A673 (cell line): ENCODE measurements around the gene BCR. TPM values are rescaled to one million over a fixed set of nuclear protein-coding genes. Genes with fewer than 3 reads are reported as not detected.
"Not testable (repeated sequence)": the region's sequence is repeated elsewhere in the genome, so short reads cannot be mapped to it uniquely, and the experiment has no call there.

Source experiments
- BruUV-seq: library from RNA; stranded (reverse); fragments of 400-500 nt; replicated peaks from 2 replicates; lab custom pipeline; 2021; lab: Mats Ljungman, UMichigan
- CTCF ChIA-PET: fragments of 300-600 bp; sonication (Branson Sonifier 250); formaldehyde crosslinking; loops from one replicate; lab custom pipeline; 2022; ENCODE audit warnings: antibody characterized with exemption; lab: Charles Lee
- POLR2A ChIA-PET: fragments of 300-600 bp; sonication (Branson Sonifier 250); formaldehyde crosslinking; loops from one replicate; lab custom pipeline; 2022; ENCODE audit warnings: antibody characterized with exemption; ENCODE audit not compliant: low non-redundant PET; lab: Charles Lee
- DNase-seq: peaks from one replicate; pipeline ENCODE4 v3.0.0-alpha.2; 2015; ENCODE audit warnings: low spot score
- H3K27ac ChIP-seq: fragments of 200-600 bp; sonication (generic); 2 replicates; pipeline ENCODE4 v1.5.1; 2016; ENCODE audit warnings: mixed run types, low read depth, mild to moderate bottlenecking, mixed read lengths, antibody characterized with exemption, low read length; ENCODE audit not compliant: poor library complexity, severe bottlenecking
- H3K27me3 ChIP-seq: fragments of 200-600 bp; sonication (generic); replicated peaks from 2 replicates; pipeline ENCODE4 v1.6.1; 2017; ENCODE audit warnings: mixed run types, low read depth, mild to moderate bottlenecking, mixed read lengths, antibody characterized with exemption, low read length; ENCODE audit not compliant: insufficient read depth, poor library complexity
- H3K36me3 ChIP-seq: fragments of 200-600 bp; sonication (generic); 2 replicates; pipeline ENCODE4 v1.6.1; 2016; ENCODE audit warnings: mixed run types, mild to moderate bottlenecking, mixed read lengths, antibody characterized with exemption, low read length; ENCODE audit not compliant: insufficient read depth, poor library complexity, severe bottlenecking
- H3K4me1 ChIP-seq: fragments of 200-600 bp; sonication (generic); 2 replicates; pipeline ENCODE4 v1.6.1; 2017; ENCODE audit warnings: mixed run types, mild to moderate bottlenecking, mixed read lengths, antibody characterized with exemption, low read length; ENCODE audit not compliant: insufficient read depth, poor library complexity, severe bottlenecking
- H3K4me3 ChIP-seq: fragments of 200-600 bp; sonication (generic); 2 replicates; pipeline ENCODE4 v1.5.1; 2016; ENCODE audit warnings: low read depth, mixed run types, mild to moderate bottlenecking, mixed read lengths, low read length; ENCODE audit not compliant: poor library complexity, severe bottlenecking
- H3K9me3 ChIP-seq: fragments of 200-600 bp; sonication (generic); 2 replicates; pipeline ENCODE4 v1.6.1; 2016; ENCODE audit warnings: mixed run types, low read depth, mild to moderate bottlenecking, mixed read lengths, antibody characterized with exemption, low read length; ENCODE audit not compliant: poor library complexity, severe bottlenecking
- CTCF ChIP-seq: fragments of 300-800, 200-600 bp; sonication (generic); conservative IDR thresholded peaks from 2 replicates; pipeline ENCODE4 v1.5.1; 2017; ENCODE audit warnings: low read depth, mild to moderate bottlenecking, antibody characterized with exemption, low read length, moderate library complexity, mixed read lengths
- EZH2 ChIP-seq: fragments of 200-600 bp; sonication (generic); IDR thresholded peaks from 2 replicates; pipeline ENCODE4 v1.6.1; 2017; ENCODE audit warnings: borderline replicate concordance, low read depth, mild to moderate bottlenecking, mixed read lengths, antibody characterized with exemption, low read length; ENCODE audit not compliant: poor library complexity, severe bottlenecking
- intact Hi-C: fragments of 100-400 bp; cut with micrococcal nuclease; formaldehyde crosslinking; loops from one replicate; pipeline ENCODE4 v1.10.0; 2022; ENCODE audit not compliant: unreplicated experiment
- total RNA-seq: library from RNA; stranded (reverse); gene quantifications from 2 replicates; pipeline ENCODE4 v1.2.3, GENCODE V29; 2021

Gene BCR
- total RNA-seq, 1 experiment from 2014 or later, result 63.1 TPM

- POLR2A ChIA-PET, result no interaction called here
- intact Hi-C loops, result no loop called here
Measured at GRCh38 chr22:23132376-23133091, 47.8 kb upstream of the BCR start.

GRCh38 chr22:23133922-23134321, 46.4 kb upstream of the BCR start:
- ChIA-PET CTCF (interaction anchor here (0.6 kb wide), 1 partner anchor 41 kb away, joined by 3 read pairs; no protein-coding TSS in a partner anchor), POLR2A (no interaction called here)
- H3K27me3 ChIP-seq, result no peaks in the 10 kb centered on the region
- H3K4me1 ChIP-seq, result no peaks in the 10 kb centered on the region
- H3K9me3 ChIP-seq, result no peaks in the 10 kb centered on the region
- intact Hi-C loops, result no loop called here
- no peaks in the 10 kb centered on the region for H3K36me3 ChIP-seq
- no peak overlapping the region for H3K27ac ChIP-seq
- H3K4me3 ChIP-seq, result no peak overlapping the region
- BruUV-seq, result no TSS peak
- TF ChIP-seq EZH2 (no peak), CTCF (no peak)
- DNase-seq, result no peak

More at GRCh38 chr22:23132376-23133091, 47.8 kb upstream of the BCR start:
- Histone ChIP-seq H3K4me1 (no peaks in the 10 kb centered on the region), H3K27me3 (no peaks in the 10 kb centered on the region), H3K4me3 (no peak overlapping the region), H3K9me3 (no peaks in the 10 kb centered on the region), H3K27ac (no peak overlapping the region), H3K36me3 (no peaks in the 10 kb centered on the region)
- no peak for TF ChIP-seq CTCF
- no peak for TF ChIP-seq EZH2
- DNase-seq, result no peak
- no TSS peak for BruUV-seq
- CTCF ChIA-PET, result interaction anchor here (1.8 kb wide), 1 partner anchor 172 kb away, joined by 9 read pairs; no protein-coding TSS in a partner anchor

GRCh38 chr22:23136991-23137390, 43.3 kb upstream of the BCR start:
- CTCF ChIA-PET, POLR2A ChIA-PET: not testable (repeated sequence)

GRCh38 chr22:23137468-23137867, 42.8 kb upstream of the BCR start:
- H3K9me3 ChIP-seq, result no peaks in the 10 kb centered on the region
- no peak overlapping the region for H3K27ac ChIP-seq
- no TSS peak for BruUV-seq
- no peak for TF ChIP-seq EZH2
- TF ChIP-seq CTCF, result no peak
- no peak for DNase-seq
- POLR2A ChIA-PET, result no interaction called here
- no peak overlapping the region for H3K4me3 ChIP-seq
- intact Hi-C loops, result no loop called here
- H3K4me1 ChIP-seq, result no peaks in the 10 kb centered on the region
- CTCF ChIA-PET, result no interaction called here
- H3K36me3 ChIP-seq, result no peaks in the 10 kb centered on the region
- H3K27me3 ChIP-seq, result no peaks in the 10 kb centered on the region

More at GRCh38 chr22:23136991-23137390, 43.3 kb upstream of the BCR start:
- DNase-seq, BruUV-seq, H3K27me3 ChIP-seq, H3K27ac ChIP-seq, H3K4me1 ChIP-seq, intact Hi-C loops, H3K9me3 ChIP-seq, H3K4me3 ChIP-seq, H3K36me3 ChIP-seq: not testable (repeated sequence)
